ENCODE data around the gene GATAD2B. TPM values are rescaled to one million over a fixed set of nuclear protein-coding genes. Genes with fewer than 3 reads are reported as not detected.
"Not testable (repeated sequence)": the region's sequence is repeated elsewhere in the genome, so short reads cannot be mapped to it uniquely, and the experiment has no call there.

Gene GATAD2B
- total RNA-seq, 1 donor from 2014 or later = 12.2 TPM

DNA sequence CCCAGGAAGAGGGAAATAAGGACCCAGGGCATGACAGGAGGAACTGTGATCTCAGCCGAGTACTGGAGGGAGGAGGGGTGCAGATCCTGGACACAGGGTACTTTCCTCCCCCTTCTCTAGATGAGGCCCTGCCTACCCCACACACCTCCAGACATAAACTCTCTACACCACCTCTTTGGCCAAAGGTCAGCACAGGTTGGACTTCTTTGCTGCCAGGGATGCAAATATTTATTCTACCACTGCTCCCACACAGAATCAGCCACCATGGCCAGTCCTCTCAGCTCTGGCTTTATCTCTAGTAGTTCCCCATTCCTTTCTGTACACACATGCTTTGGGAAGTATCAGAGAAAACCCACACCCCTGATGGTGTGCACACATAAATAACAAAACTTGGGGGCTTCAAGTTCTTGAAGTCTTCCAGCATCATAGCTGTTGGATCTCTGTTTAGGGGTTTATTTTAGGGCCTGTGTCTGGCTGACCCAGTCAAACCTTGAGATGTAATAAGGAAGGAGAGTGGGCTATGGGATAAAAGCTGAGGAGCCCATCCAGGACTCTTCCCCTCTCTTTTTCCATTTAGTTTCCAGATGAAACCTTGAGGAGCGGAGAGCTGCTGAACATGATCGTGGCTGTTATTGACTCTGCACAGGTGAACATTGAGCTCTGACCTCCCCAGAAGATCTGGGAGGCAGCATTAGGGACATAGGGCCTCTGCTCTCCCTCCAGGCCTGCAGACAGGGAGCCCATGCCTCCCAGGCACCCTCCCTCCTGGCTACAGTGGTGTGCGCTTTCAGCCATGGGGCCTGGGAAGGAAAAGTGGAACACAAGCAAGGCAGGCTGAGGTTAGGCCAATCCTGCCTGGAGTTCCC is 154.2 kb downstream of the GATAD2B start:
- Histone ChIP-seq H3K36me3 (ENCODE audit: control insufficient read depth, insufficient read depth, low read length) (peaks cover 5% of the 10 kb centered on the region), H3K27me3 (ENCODE audit: control insufficient read depth, insufficient read depth, low read length) (no peaks in the 10 kb centered on the region), H3K4me3 (ENCODE audit: low read depth, low read length) (no peak overlapping the region)
- DNase-seq (ENCODE audit: low read depth) = no peak
- TF ChIP-seq, protein P1, sequence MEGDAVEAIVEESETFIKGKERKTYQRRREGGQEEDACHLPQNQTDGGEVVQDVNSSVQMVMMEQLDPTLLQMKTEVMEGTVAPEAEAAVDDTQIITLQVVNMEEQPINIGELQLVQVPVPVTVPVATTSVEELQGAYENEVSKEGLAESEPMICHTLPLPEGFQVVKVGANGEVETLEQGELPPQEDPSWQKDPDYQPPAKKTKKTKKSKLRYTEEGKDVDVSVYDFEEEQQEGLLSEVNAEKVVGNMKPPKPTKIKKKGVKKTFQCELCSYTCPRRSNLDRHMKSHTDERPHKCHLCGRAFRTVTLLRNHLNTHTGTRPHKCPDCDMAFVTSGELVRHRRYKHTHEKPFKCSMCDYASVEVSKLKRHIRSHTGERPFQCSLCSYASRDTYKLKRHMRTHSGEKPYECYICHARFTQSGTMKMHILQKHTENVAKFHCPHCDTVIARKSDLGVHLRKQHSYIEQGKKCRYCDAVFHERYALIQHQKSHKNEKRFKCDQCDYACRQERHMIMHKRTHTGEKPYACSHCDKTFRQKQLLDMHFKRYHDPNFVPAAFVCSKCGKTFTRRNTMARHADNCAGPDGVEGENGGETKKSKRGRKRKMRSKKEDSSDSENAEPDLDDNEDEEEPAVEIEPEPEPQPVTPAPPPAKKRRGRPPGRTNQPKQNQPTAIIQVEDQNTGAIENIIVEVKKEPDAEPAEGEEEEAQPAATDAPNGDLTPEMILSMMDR (IDR thresholded peaks at IDR 0.05; ENCODE audit: insufficient read depth, low read length, poor library complexity, severe bottlenecking) = no peak

DNA sequence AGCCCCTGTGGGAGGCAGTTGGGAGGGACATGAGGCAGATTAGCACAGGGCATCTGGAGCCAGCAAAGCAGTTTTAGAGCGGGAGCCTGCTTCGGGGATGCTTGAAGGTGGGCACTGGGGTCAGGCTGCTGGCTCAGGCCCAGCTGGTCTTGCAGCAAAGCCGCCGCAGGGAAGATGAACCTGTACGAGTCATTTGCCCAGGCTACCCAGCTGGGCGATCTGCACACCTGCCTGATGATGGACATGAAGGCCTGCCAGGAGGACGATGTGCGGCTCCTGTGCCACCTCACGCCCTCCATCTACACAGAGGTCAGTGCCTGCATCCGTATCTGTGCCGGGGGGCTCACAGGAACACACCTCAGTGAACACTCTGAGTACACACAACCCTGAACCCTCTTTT is 155.3 kb downstream of the GATAD2B start:
- no peak for DNase-seq (ENCODE audit: low read depth)
- Histone ChIP-seq H3K27me3 (ENCODE audit: control insufficient read depth, insufficient read depth, low read length) (no peaks in the 10 kb centered on the region), H3K36me3 (ENCODE audit: control insufficient read depth, insufficient read depth, low read length) (peaks cover 4% of the 10 kb centered on the region), H3K4me3 (ENCODE audit: low read depth, low read length) (no peak overlapping the region)
- TF ChIP-seq, protein P1 (IDR thresholded peaks at IDR 0.05; ENCODE audit: insufficient read depth, low read length, poor library complexity, severe bottlenecking) = no peak

DNA sequence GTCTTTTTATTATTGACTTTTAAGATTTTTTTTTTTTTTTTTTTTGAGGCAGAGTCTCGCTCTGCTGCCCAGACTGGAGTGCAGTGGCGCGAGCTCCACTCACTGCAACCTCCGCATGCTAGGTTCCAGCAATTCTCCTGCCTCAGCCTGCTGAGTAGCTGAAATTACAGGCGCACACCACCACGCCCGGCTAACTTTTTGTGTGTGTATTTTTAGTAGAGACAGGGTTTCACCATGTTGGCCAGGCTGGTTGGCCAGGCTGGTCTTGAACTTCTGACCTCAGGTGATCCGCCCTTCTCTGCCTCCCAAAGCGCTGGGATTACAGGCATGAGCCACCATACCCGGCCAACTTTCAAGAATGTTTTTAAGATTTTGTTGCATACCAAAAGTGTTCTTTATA is 156.1 kb downstream of the GATAD2B start:
- not testable (repeated sequence) for H3K4me3 ChIP-seq (ENCODE audit: low read depth, low read length); H3K27me3 ChIP-seq (ENCODE audit: control insufficient read depth, insufficient read depth, low read length); H3K36me3 ChIP-seq (ENCODE audit: control insufficient read depth, insufficient read depth, low read length); DNase-seq (ENCODE audit: low read depth)

DNA sequence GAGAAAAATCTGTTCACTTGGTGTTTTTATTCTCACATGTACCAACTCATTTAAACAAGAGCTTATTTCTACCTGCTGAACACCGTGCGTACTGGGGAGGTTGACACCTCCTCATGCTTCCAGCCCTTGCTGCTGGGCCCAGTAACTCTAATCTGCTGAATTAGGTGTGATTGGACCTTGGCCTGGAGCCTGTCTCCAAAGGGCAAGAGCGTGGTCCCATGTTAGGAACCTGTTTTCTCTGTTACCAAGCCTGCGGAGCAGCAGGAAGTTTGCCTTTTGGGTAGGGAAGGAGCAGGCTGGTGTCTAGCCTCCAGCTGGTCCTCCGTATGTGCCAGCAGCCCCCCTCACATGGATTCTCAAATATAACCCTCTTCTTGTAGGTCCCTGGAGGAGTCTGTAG is 158.5 kb downstream of the GATAD2B start:
- TF ChIP-seq, protein P1 (IDR thresholded peaks at IDR 0.05; ENCODE audit: insufficient read depth, low read length, poor library complexity, severe bottlenecking) = no peak
- H3K36me3 ChIP-seq (ENCODE audit: control insufficient read depth, insufficient read depth, low read length) = peaks cover 5% of the 10 kb centered on the region
- H3K4me3 ChIP-seq (ENCODE audit: low read depth, low read length) = no peak overlapping the region
- DNase-seq (ENCODE audit: low read depth) = no peak
- H3K27me3 ChIP-seq (ENCODE audit: control insufficient read depth, insufficient read depth, low read length) = no peaks in the 10 kb centered on the region

DNA sequence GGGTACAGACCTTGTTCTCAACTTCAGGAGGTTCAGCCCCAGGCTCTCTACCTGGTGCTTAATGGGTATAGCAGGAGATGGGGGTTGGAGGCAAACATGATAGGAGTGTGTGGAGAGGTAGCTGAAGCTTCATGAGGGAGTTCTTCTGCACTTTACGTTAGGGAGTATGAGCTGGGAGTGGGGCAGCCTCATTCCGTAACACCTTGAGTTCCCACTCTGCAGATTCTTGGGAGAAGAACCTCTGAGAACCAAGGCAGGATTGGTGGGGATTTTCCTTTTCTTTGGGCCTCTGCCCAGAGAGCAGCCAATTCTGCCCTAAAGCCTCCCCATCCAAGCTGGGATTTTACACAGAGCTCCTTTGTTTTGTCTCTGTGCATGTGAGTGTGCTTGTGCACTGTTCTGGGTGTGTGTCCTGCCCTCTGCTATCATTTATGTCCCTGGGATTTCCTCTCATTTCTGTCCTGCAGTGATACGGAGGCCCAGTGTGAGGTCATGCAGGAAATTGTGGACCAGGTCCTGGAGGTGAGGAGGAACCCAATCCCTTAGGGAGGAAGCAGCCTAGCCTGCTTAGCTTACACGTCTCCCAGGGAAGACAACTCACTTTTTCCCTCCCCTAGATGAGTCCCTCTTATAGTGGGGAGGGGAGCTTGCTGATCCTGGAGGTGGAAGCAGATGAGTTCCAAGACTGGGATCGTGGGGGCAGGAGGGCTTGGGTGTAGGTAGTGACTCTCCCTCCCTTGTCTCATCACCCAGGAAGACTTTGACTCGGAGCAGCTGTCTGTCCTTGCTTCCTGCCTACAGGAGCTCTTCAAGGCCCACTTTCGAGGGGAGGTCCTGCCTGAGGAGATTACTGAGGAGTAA is 159.2 kb downstream of the GATAD2B start:
- Histone ChIP-seq H3K27me3 (ENCODE audit: control insufficient read depth, insufficient read depth, low read length) (no peaks in the 10 kb centered on the region), H3K36me3 (ENCODE audit: control insufficient read depth, insufficient read depth, low read length) (peaks cover 5% of the 10 kb centered on the region), H3K4me3 (ENCODE audit: low read depth, low read length) (no peak overlapping the region)
- TF ChIP-seq, protein P1 (IDR thresholded peaks at IDR 0.05; ENCODE audit: insufficient read depth, low read length, poor library complexity, severe bottlenecking) = no peak
- no peak for DNase-seq (ENCODE audit: low read depth)

DNA sequence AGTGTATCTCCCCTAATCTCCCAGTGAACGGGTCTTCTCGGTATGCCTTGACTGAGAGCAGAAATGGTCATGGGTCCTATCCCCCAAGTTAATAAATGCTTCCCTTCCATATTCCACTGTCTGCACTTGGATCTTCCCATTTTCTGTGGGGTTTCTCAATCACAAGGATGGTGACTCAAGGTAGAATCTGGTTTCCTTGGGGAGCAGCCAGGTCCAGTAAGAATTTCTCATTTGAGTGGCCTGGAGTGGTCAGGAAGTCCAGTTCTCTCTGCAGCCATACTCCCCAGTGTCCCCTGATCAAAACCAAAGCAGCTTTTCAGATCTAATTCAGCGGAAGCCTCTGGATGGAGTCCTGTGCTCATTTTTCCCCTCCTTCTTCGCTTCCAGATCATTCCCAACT is 162.3 kb downstream of the GATAD2B start:
- no peak for DNase-seq (ENCODE audit: low read depth)
- Histone ChIP-seq H3K4me3 (ENCODE audit: low read depth, low read length) (no peak overlapping the region), H3K27me3 (ENCODE audit: control insufficient read depth, insufficient read depth, low read length) (no peaks in the 10 kb centered on the region), H3K36me3 (ENCODE audit: control insufficient read depth, insufficient read depth, low read length) (peaks cover 3% of the 10 kb centered on the region)
- TF ChIP-seq, protein P1 (IDR thresholded peaks at IDR 0.05; ENCODE audit: insufficient read depth, low read length, poor library complexity, severe bottlenecking) = no peak

Measured in kidney epithelial cell (primary cell).